Peyer's patch (tissue), 4 donors: ENCODE results near the gene FBN3.

Experiments
- POLR2A ChIP-seq, 2 donors: fragments of 450-650 bp; IDR thresholded peaks; one replicate each; pipeline ENCODE4 v1.5.1; 2017; ENCODE audit warnings: antibody characterized with exemption in 2 of 2, mild to moderate bottlenecking in 2 of 2, moderate library complexity in 2 of 2
- TF ChIP-seq, protein P1 (sequence below), 6 experiments: fragments of 450-650 bp in 4 of 6; fragments of 200-600 bp in 2 of 6; sonication (generic) in 1 of 6; IDR thresholded peaks; one replicate each; pipeline ENCODE4 v1.5.1; 2017 to 2019; ENCODE audit warnings: antibody characterized with exemption in 6 of 6, mild to moderate bottlenecking in 3 of 6, moderate library complexity in 1 of 6

DNA sequence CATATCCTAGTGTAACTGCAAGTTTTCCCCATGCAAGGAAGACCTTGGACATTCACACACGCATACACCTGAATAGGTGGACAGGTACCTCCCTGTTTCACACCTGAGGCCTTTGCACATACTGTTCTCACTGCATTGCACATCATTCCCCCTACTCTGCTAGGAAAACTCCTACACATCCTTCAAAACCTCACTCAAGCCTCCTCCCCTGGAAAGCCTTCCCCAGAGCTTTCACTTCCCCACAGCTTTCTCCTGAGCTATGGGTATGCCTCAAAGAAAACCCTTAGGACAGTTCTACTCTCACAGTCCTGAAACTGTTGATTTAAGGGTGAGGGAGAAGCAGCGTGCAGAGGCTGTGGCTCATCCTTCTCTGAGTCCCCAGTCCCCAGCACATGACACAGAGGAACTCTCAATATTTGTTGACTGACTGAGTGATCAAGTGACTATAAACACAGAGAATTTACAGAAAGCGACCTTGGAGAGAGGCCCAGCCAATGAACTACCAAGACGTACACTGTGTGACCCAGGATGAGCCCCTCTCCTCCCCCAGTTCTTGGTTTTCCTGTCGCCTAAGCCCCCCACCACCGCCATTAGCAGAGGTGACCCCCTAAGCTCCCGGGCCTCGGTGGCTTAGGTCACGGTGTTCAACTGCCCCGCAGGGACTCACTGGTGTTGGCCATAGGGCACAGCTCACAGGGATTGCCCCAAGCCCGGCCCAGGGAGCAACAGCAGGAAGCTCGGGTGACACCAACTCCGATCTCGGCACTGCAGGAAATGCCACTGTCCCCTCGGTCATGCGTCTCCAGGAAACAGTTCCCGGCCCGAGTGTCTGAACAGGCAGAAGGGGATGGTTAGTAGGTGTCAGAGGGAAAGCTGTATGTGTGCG, 40.6 kb downstream of the FBN3 start:
- TF ChIP-seq, protein P1, sequence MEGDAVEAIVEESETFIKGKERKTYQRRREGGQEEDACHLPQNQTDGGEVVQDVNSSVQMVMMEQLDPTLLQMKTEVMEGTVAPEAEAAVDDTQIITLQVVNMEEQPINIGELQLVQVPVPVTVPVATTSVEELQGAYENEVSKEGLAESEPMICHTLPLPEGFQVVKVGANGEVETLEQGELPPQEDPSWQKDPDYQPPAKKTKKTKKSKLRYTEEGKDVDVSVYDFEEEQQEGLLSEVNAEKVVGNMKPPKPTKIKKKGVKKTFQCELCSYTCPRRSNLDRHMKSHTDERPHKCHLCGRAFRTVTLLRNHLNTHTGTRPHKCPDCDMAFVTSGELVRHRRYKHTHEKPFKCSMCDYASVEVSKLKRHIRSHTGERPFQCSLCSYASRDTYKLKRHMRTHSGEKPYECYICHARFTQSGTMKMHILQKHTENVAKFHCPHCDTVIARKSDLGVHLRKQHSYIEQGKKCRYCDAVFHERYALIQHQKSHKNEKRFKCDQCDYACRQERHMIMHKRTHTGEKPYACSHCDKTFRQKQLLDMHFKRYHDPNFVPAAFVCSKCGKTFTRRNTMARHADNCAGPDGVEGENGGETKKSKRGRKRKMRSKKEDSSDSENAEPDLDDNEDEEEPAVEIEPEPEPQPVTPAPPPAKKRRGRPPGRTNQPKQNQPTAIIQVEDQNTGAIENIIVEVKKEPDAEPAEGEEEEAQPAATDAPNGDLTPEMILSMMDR (IDR thresholded peaks at IDR 0.05), result no peak
- TF ChIP-seq POLR2A (IDR thresholded peaks at IDR 0.05), result no peak
